KMS-11 (cell line): Measurements from ENCODE around the gene PDE4D.

Source experiments
- H2AFZ ChIP-seq: fragments of 200-600 bp; sonication (generic); 2 replicates; pipeline ENCODE4 v1.6.1; 2016; ENCODE audit warnings: antibody characterized with exemption, mixed run types, low read depth
- H3K27ac ChIP-seq: fragments of 200-600 bp; sonication (generic); 2 replicates; pipeline ENCODE4 v1.6.1; 2016; ENCODE audit warnings: mild to moderate bottlenecking, mixed run types
- H3K27me3 ChIP-seq: fragments of 200-600 bp; sonication (generic); 2 replicates; pipeline ENCODE4 v1.6.1; 2017; ENCODE audit warnings: mild to moderate bottlenecking, low read depth, mixed run types, moderate library complexity; ENCODE audit not compliant: insufficient read depth
- H3K36me3 ChIP-seq: fragments of 200-600 bp; sonication (generic); 2 replicates; pipeline ENCODE4 v1.6.1; 2017; ENCODE audit warnings: mild to moderate bottlenecking, mixed run types; ENCODE audit not compliant: insufficient read depth
- H3K4me1 ChIP-seq: fragments of 200-600 bp; sonication (generic); 2 replicates; pipeline ENCODE4 v1.6.1; 2016; ENCODE audit warnings: mild to moderate bottlenecking, low read depth, mixed run types; ENCODE audit not compliant: poor library complexity, severe bottlenecking
- H3K4me2 ChIP-seq: fragments of 200-600 bp; sonication (generic); 2 replicates; pipeline ENCODE4 v1.7.0; 2016; ENCODE audit warnings: mild to moderate bottlenecking, mixed run types
- H3K4me3 ChIP-seq: fragments of 200-600 bp; sonication (generic); IDR thresholded peaks from 2 replicates; pipeline ENCODE4 v1.6.1; 2017; ENCODE audit warnings: low read depth, low read length, mixed read lengths; ENCODE audit not compliant: insufficient read depth
- H3K79me2 ChIP-seq: fragments of 200-600 bp; sonication (generic); 2 replicates; pipeline ENCODE4 v1.6.1; 2016; ENCODE audit warnings: low read depth, mixed run types; ENCODE audit not compliant: insufficient read depth
- H3K9ac ChIP-seq: fragments of 200-600 bp; sonication (generic); 2 replicates; pipeline ENCODE4 v1.6.1; 2016; ENCODE audit warnings: mild to moderate bottlenecking, mixed run types
- H4K20me1 ChIP-seq: fragments of 200-600 bp; sonication (generic); 2 replicates; pipeline ENCODE4 v1.6.1; 2016; ENCODE audit warnings: mild to moderate bottlenecking, mixed run types; ENCODE audit not compliant: insufficient read depth
- TF ChIP-seq, protein P1 (sequence below): fragments of 200-600 bp; sonication (generic); conservative IDR thresholded peaks from 2 replicates; pipeline ENCODE4 v1.6.1; 2017; ENCODE audit warnings: low read depth, mild to moderate bottlenecking, antibody characterized with exemption, low read length, moderate library complexity, mixed read lengths

The PDE4D gene

DNA sequence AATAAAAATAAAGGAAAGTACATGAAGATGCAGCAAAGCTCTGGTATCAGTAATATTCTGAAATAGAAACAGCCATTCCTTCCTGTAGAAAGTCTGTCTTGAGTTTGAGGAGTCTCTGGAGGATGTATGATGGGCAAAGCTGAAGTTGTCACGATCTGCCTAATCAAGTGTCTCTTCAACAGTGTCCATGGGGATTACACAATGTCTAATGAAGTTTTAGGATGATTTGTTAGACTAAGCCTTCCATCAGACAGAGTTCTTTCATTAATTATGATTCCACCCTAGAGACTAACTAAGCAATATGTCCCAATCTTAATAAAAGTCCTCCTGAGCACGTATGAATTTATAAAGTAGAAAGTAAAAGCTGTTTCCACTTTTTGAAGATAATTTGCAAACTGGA is 26.9 kb downstream of the PDE4D start:
- no peak overlapping the region for H3K4me3 ChIP-seq
- H4K20me1 ChIP-seq, result no peaks in the 10 kb centered on the region
- H3K79me2 ChIP-seq, result no peaks in the 10 kb centered on the region
- no peak overlapping the region for H2AFZ ChIP-seq
- H3K27ac ChIP-seq, result no peak overlapping the region
- TF ChIP-seq, protein P1, sequence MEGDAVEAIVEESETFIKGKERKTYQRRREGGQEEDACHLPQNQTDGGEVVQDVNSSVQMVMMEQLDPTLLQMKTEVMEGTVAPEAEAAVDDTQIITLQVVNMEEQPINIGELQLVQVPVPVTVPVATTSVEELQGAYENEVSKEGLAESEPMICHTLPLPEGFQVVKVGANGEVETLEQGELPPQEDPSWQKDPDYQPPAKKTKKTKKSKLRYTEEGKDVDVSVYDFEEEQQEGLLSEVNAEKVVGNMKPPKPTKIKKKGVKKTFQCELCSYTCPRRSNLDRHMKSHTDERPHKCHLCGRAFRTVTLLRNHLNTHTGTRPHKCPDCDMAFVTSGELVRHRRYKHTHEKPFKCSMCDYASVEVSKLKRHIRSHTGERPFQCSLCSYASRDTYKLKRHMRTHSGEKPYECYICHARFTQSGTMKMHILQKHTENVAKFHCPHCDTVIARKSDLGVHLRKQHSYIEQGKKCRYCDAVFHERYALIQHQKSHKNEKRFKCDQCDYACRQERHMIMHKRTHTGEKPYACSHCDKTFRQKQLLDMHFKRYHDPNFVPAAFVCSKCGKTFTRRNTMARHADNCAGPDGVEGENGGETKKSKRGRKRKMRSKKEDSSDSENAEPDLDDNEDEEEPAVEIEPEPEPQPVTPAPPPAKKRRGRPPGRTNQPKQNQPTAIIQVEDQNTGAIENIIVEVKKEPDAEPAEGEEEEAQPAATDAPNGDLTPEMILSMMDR, result no peak
- H3K9ac ChIP-seq, result no peak overlapping the region
- H3K4me1 ChIP-seq, result no peaks in the 10 kb centered on the region
- H3K36me3 ChIP-seq, result no peaks in the 10 kb centered on the region
- H3K4me2 ChIP-seq, result no peak overlapping the region
- H3K27me3 ChIP-seq, result no peaks in the 10 kb centered on the region

DNA sequence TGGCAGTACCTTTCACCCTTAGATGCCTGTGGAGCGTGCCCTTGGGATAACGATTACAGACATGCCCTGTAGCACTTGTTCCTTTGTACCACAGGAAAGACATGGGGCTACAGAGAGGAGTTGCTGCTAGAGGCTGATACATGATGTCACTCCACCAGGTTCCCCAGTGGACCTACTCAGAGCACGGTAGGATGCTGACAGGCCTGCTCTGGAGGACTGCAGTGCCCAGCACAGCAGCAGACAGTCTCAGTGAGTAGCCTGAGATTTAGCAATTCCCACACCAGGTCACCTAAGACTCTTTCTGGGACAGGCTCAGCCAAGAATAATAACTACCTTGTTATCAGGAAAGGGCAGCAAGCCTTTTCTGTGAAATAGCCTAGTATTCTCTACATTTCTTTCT is 28.8 kb downstream of the PDE4D start:
- Histone ChIP-seq H3K27me3 (no peaks in the 10 kb centered on the region), H3K27ac (no peak overlapping the region), H4K20me1 (no peaks in the 10 kb centered on the region), H3K9ac (no peak overlapping the region), H3K4me3 (no peak overlapping the region), H2AFZ (no peak overlapping the region), H3K4me2 (no peak overlapping the region), H3K79me2 (no peaks in the 10 kb centered on the region), H3K4me1 (no peaks in the 10 kb centered on the region), H3K36me3 (no peaks in the 10 kb centered on the region)
- TF ChIP-seq, protein P1, result no peak

DNA sequence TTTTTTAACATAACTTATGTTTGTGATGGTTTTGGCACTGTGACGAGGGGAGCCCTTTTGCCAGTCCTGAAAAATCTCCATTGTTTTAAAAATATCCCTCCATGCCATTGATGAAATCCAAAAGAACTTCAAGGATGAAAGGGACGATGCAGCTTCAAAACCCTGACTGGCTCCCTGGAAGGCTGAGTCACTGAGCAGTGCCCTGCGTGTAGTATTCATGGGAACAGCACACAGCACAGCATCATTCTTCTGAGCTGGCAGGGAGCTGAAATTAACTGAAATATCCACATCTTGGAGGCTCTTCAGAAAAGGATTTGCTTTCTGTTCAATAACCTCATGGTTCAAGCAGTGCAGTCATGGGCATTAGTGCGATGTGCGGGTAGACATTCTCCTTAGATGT is 29.7 kb downstream of the PDE4D start:
- Histone ChIP-seq H4K20me1 (no peaks in the 10 kb centered on the region), H3K4me2 (no peak overlapping the region), H3K9ac (no peak overlapping the region), H3K4me1 (no peaks in the 10 kb centered on the region), H3K4me3 (no peak overlapping the region), H3K79me2 (no peaks in the 10 kb centered on the region), H3K27me3 (no peaks in the 10 kb centered on the region), H2AFZ (no peak overlapping the region), H3K27ac (no peak overlapping the region), H3K36me3 (no peaks in the 10 kb centered on the region)
- TF ChIP-seq, protein P1, result no peak

DNA sequence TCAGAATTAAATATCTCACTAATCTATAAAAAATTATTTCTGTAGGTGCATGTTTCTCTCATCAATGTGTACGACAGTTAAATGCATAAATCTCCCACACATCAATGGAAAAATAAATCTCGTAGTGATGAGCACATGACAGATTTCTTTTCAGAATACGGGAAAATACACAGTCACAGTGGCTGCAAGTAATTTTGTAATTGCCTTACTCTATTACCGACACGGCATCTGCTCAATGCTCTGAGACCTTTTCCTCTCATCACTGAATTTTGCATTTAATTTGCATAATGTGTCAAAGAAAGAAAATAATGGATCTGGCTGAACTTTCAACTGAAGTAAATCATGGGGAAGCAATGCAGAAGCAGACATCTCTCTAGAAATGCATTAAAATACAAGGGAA is 37.2 kb downstream of the PDE4D start:
- TF ChIP-seq, protein P1, result no peak
- no peaks in the 10 kb centered on the region for H3K79me2 ChIP-seq
- no peak overlapping the region for H3K4me3 ChIP-seq
- no peaks in the 10 kb centered on the region for H3K36me3 ChIP-seq
- H3K27ac ChIP-seq, result no peak overlapping the region
- H2AFZ ChIP-seq, result no peak overlapping the region
- H3K27me3 ChIP-seq, result no peaks in the 10 kb centered on the region
- no peak overlapping the region for H3K9ac ChIP-seq
- no peak overlapping the region for H3K4me2 ChIP-seq
- no peaks in the 10 kb centered on the region for H3K4me1 ChIP-seq
- no peaks in the 10 kb centered on the region for H4K20me1 ChIP-seq

DNA sequence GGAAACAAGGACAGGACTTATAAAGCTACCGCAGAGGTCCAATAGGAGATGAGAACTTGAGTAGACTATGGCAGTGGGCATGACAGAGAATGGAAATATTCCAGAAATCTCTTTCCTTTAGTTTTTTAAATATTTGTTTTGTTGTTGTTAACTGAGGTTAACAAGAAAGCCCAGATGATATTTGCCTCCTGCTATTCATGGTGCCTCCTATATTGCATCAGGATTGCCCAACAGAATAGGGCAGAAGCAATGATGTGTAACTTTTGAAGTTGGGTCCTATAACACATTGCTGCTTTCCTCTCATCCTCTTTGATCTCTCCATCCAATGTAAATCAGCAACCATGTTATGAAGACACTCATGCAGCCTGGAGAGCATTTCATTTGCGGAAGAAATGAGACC is 42.8 kb downstream of the PDE4D start:
- Histone ChIP-seq H3K4me2 (no peak overlapping the region), H3K9ac (no peak overlapping the region), H3K4me3 (no peak overlapping the region), H3K79me2 (no peaks in the 10 kb centered on the region), H2AFZ (no peak overlapping the region), H3K27me3 (no peaks in the 10 kb centered on the region), H3K27ac (no peak overlapping the region), H3K36me3 (no peaks in the 10 kb centered on the region), H4K20me1 (no peaks in the 10 kb centered on the region), H3K4me1 (no peaks in the 10 kb centered on the region)
- TF ChIP-seq, protein P1, result no peak
